SU-DHL-6 (cell line): ENCODE results near the gene S100A1.

Source experiments
- CTCF ChIP-seq: fragments of 200-600 bp; sonication (generic); IDR thresholded peaks from one replicate; pipeline ENCODE4 v1.5.1; 2017; ENCODE audit warnings: antibody characterized with exemption, mild to moderate bottlenecking, low read length, moderate library complexity; ENCODE audit not compliant: insufficient read depth, poor library complexity, severe bottlenecking
- EZH2phosphoT487 ChIP-seq: fragments of 200-600 bp; sonication (generic), shearing (Covaris generic); conservative IDR thresholded peaks from 2 replicates; pipeline ENCODE4 v1.6.1; 2018; ENCODE audit warnings: mild to moderate bottlenecking, antibody characterized with exemption, low read length, moderate library complexity, mixed read lengths

- TF ChIP-seq CTCF: no peak
- TF ChIP-seq EZH2phosphoT487: no peak
These were observed 14.8 kb upstream of the S100A1 start for GRCh38 chr1:153613406-153613805.
